MM.1S (cell line): Measurements from ENCODE around the gene CCDC88C.

Source experiments
- EZH2phosphoT487 ChIP-seq: fragments of 300-600 bp; sonication (generic); IDR thresholded peaks from 2 replicates; pipeline ENCODE4 v1.6.1; 2018; ENCODE audit warnings: antibody characterized with exemption, low read length
- TF ChIP-seq, protein P1 (sequence below): fragments of 300-600 bp; sonication (generic); IDR thresholded peaks from 2 replicates; pipeline ENCODE4 v1.5.1; 2016; ENCODE audit warnings: antibody characterized with exemption, low read length, mixed read lengths

DNA sequence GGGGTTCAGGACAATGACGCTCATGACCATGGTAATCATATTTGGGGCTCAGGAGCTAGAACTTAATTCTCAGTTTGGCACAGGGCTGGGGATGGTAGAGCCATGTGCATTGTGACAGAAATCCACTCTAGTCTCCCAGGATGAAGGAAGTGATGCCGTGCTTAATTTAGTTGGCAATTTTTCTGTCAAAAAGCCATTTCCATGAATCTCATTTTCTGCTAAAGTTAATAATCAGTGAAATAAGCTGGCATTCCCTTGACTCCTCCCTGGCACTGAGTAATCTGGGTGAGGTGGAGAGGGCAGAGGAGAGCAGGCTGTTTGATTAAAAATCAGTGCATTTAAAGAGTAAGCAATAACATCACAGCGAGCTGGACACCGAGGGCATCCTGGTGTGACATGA lies 128.2 kb downstream of the CCDC88C start:
- TF ChIP-seq, protein P1, sequence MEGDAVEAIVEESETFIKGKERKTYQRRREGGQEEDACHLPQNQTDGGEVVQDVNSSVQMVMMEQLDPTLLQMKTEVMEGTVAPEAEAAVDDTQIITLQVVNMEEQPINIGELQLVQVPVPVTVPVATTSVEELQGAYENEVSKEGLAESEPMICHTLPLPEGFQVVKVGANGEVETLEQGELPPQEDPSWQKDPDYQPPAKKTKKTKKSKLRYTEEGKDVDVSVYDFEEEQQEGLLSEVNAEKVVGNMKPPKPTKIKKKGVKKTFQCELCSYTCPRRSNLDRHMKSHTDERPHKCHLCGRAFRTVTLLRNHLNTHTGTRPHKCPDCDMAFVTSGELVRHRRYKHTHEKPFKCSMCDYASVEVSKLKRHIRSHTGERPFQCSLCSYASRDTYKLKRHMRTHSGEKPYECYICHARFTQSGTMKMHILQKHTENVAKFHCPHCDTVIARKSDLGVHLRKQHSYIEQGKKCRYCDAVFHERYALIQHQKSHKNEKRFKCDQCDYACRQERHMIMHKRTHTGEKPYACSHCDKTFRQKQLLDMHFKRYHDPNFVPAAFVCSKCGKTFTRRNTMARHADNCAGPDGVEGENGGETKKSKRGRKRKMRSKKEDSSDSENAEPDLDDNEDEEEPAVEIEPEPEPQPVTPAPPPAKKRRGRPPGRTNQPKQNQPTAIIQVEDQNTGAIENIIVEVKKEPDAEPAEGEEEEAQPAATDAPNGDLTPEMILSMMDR = no peak
- TF ChIP-seq EZH2phosphoT487 = no peak
